22Rv1 (cell line): ENCODE measurements around the gene NCOA3.

Experiments
- ZFX ChIP-seq: fragments of 450-650 bp; IDR thresholded peaks from 2 replicates; pipeline ENCODE4 v1.6.1; 2017; ENCODE audit warnings: antibody characterized with exemption, borderline replicate concordance
- TF ChIP-seq, protein P1 (sequence below): fragments of 450-650 bp; IDR thresholded peaks from 2 replicates; pipeline ENCODE4 v1.5.1; 2017; ENCODE audit warnings: mild to moderate bottlenecking

DNA sequence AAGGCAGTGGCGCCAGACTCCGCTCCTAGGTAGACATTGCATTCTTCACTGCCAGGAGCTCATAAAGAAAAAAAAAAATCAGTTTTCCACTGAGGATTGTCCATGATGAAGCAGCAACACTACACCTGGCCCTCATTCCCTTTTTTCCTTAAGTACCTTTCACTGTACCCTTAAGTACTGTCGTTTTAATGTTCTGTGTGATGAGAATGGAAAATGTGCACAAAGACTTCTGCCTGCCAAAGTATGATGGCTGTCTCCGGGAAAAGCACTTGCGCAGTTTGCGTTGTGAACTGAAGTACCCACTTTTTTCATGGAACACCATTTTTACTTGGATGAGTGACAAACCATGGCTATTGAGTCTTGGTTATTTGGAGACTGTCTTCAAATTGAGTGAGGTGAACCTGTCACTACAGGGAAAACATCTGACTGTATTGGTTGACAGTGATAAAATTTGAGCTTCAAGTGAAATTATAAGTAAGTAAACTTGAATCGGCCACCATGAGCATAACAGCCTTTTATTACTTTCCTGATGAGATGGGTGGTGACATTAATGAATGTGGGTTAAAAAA, 104.8 kb downstream of the NCOA3 start:
- TF ChIP-seq, protein P1, sequence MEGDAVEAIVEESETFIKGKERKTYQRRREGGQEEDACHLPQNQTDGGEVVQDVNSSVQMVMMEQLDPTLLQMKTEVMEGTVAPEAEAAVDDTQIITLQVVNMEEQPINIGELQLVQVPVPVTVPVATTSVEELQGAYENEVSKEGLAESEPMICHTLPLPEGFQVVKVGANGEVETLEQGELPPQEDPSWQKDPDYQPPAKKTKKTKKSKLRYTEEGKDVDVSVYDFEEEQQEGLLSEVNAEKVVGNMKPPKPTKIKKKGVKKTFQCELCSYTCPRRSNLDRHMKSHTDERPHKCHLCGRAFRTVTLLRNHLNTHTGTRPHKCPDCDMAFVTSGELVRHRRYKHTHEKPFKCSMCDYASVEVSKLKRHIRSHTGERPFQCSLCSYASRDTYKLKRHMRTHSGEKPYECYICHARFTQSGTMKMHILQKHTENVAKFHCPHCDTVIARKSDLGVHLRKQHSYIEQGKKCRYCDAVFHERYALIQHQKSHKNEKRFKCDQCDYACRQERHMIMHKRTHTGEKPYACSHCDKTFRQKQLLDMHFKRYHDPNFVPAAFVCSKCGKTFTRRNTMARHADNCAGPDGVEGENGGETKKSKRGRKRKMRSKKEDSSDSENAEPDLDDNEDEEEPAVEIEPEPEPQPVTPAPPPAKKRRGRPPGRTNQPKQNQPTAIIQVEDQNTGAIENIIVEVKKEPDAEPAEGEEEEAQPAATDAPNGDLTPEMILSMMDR: no peak
- TF ChIP-seq ZFX: no peak
